Gastroesophageal sphincter (tissue), 4 donors: ENCODE data around the gene SUPT3H. TPM values are rescaled to one million over a fixed set of nuclear protein-coding genes. Genes with fewer than 3 reads are reported as not detected.

ENCODE experiments used
- ATAC-seq: fragments of 150-250 bp; one replicate; pipeline ENCODE4 v1.9.1; 2016; ENCODE audit warnings: mild to moderate bottlenecking, moderate library complexity
- H3K27ac ChIP-seq, 4 donors: fragments of 200-600 bp; sonication (generic) in 3 of 4; 1 replicate in 3 of 4; 2 replicates in 1 of 4; pipeline ENCODE4 v1.5.1; 2016 to 2019
- H3K27me3 ChIP-seq: fragments of 200-600 bp; sonication (generic); one replicate; pipeline ENCODE4 v1.5.1; 2019
- H3K36me3 ChIP-seq, 2 donors: fragments of 200-600 bp; sonication (generic); one replicate each; pipeline ENCODE4 v1.5.1; 2019; ENCODE audit warnings: control low read depth in 1 of 2
- H3K4me1 ChIP-seq, 3 donors: fragments of 200-600 bp; sonication (generic); 1 replicate in 2 of 3; 2 replicates in 1 of 3; pipeline ENCODE4 v1.5.1; 2016 to 2019; ENCODE audit warnings: control low read depth in 2 of 3
- H3K4me3 ChIP-seq, 2 donors: fragments of 200-600 bp; sonication (generic); one replicate each; pipeline ENCODE4 v1.5.1; 2019; ENCODE audit warnings: mild to moderate bottlenecking in 1 of 2, moderate library complexity in 1 of 2
- H3K9me3 ChIP-seq, 3 donors: fragments of 200-600 bp; sonication (generic); one replicate each; pipeline ENCODE4 v1.5.1; 2017 to 2019; ENCODE audit warnings: control low read depth in 2 of 3
- EP300 ChIP-seq: sonication (generic); formaldehyde crosslinking; IDR thresholded peaks from one replicate; pipeline ENCODE4 v1.6.1; 2017; ENCODE audit warnings: antibody characterized with exemption, mild to moderate bottlenecking
- POLR2A ChIP-seq, 2 donors: fragments of 450-650 bp; IDR thresholded peaks; one replicate each; pipeline ENCODE4 v1.6.1; 2017; ENCODE audit warnings: antibody characterized with exemption in 2 of 2, mild to moderate bottlenecking in 2 of 2, moderate library complexity in 1 of 2
- POLR2AphosphoS5 ChIP-seq: sonication (generic); formaldehyde crosslinking; IDR thresholded peaks from one replicate; pipeline ENCODE4 v1.6.1; 2017; ENCODE audit warnings: antibody characterized with exemption
- WGBS, 2 donors: methylation state at CpG; one replicate each; pipeline ENCODE4 v1.1.5; 2018; ENCODE audit warnings: low coverage in 1 of 2; 5-methylcytosine and 5-hydroxymethylcytosine counted together
- total RNA-seq, 4 donors: library from RNA; depleted of rRNA; stranded (reverse); fragments of >200 nt; gene quantifications; one replicate each; pipeline ENCODE4 v1.1.0, GENCODE V29; 2016
- TF ChIP-seq, protein P1 (sequence below), 4 experiments: fragments of 200-600 bp in 2 of 4; fragments of 450-650 bp in 2 of 4; sonication (generic) in 1 of 4; IDR thresholded peaks; one replicate each; pipeline ENCODE4 v1.5.1; 2017 to 2019; ENCODE audit warnings: antibody characterized with exemption in 4 of 4, mild to moderate bottlenecking in 2 of 4, moderate library complexity in 2 of 4

The SUPT3H gene
- total RNA-seq, 4 donors from 2014 or later = 3.6 to 13.1 (median 7.6) TPM

DNA sequence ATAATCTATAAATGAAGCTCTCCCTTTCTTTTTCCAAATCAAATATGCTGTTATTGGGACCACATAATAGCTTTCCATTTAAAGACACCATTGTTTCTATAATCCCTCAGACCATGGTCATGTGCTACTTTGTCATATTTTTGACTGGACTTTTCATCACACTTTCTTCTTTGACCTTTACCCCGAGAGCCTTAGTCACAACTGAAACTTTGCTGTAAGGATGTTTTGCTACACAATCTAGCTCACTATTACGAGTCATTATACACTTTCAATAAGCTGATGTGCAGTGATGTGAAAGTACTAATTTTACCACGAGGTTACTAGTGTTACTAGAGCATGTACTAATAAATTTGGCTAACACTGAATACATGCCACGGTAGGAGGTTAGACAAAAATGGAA, 416.8 kb downstream of the SUPT3H start:
- WGBS, 2 donors = 80 to 81% methylated on average over 4 of the region's 4 CpGs
- Histone ChIP-seq H3K36me3 (no peaks in the 10 kb centered on the region), H3K27me3 (no peaks in the 10 kb centered on the region), H3K4me3 (no peak overlapping the region), H3K27ac (no peak overlapping the region), H3K9me3 (no peaks in the 10 kb centered on the region), H3K4me1 (no peaks in the 10 kb centered on the region)
- no peak for TF ChIP-seq POLR2A (IDR thresholded peaks at IDR 0.05)
- TF ChIP-seq, protein P1, sequence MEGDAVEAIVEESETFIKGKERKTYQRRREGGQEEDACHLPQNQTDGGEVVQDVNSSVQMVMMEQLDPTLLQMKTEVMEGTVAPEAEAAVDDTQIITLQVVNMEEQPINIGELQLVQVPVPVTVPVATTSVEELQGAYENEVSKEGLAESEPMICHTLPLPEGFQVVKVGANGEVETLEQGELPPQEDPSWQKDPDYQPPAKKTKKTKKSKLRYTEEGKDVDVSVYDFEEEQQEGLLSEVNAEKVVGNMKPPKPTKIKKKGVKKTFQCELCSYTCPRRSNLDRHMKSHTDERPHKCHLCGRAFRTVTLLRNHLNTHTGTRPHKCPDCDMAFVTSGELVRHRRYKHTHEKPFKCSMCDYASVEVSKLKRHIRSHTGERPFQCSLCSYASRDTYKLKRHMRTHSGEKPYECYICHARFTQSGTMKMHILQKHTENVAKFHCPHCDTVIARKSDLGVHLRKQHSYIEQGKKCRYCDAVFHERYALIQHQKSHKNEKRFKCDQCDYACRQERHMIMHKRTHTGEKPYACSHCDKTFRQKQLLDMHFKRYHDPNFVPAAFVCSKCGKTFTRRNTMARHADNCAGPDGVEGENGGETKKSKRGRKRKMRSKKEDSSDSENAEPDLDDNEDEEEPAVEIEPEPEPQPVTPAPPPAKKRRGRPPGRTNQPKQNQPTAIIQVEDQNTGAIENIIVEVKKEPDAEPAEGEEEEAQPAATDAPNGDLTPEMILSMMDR (IDR thresholded peaks at IDR 0.05) = no peak
- ATAC-seq = no peak

DNA sequence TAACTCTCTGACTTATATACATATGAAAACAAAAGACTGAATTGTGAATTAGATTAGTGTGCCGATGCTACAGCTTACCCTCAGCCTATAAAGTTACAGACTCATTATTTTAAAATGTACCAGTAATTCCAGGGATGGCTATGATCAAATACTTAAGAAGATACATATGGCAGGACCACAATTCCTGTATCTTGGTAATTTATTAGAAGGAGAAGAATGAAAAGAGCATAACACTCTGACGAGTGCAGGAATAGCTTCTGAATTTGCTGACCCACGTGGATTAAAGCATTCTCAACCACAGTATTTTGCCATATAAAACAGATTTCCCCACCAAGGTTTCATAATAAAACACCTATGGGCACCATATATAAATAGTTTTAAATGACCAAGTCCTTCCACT, 418.1 kb downstream of the SUPT3H start:
- TF ChIP-seq POLR2AphosphoS5 (no peak), EP300 (no peak), POLR2A (IDR thresholded peaks at IDR 0.05) (no peak)
- TF ChIP-seq, protein P1 (IDR thresholded peaks at IDR 0.05) = no peak
- H3K27me3 ChIP-seq = no peaks in the 10 kb centered on the region
- H3K9me3 ChIP-seq = no peaks in the 10 kb centered on the region
- no peaks in the 10 kb centered on the region for H3K36me3 ChIP-seq
- no peak overlapping the region for H3K4me3 ChIP-seq
- ATAC-seq = no peak
- no peak overlapping the region for H3K27ac ChIP-seq
- 86 to 94% methylated on average over 3 of the region's 3 CpGs for WGBS, 2 donors
- H3K4me1 ChIP-seq = no peaks in the 10 kb centered on the region

DNA sequence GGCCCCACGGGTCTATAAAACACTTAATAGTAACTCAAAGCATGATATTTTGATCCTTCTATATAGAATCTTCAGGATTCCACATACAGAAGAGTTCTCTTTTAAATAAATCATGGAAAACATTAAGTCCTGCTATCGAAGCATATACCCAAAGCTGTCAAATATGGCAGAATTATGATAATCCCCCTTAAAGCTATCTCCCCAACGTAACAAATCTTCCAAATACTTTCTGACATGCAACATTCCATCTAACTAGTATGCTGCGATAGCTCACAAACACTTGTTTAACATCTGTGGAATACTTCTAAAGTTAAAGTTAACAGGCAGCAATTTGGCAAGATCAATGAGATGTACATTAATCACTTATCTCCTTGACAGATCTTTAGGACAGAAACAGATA, 420.6 kb downstream of the SUPT3H start:
- Histone ChIP-seq H3K36me3 (peaks cover 0 to 11% of the 10 kb centered on the region in 2 donors), H3K27ac (no peak overlapping the region), H3K4me3 (no peak overlapping the region), H3K27me3 (no peaks in the 10 kb centered on the region), H3K9me3 (no peaks in the 10 kb centered on the region), H3K4me1 (no peaks in the 10 kb centered on the region)
- TF ChIP-seq POLR2A (IDR thresholded peaks at IDR 0.05) (no peak), EP300 (no peak), POLR2AphosphoS5 (no peak)
- TF ChIP-seq, protein P1 (IDR thresholded peaks at IDR 0.05) = no peak
- 67 to 82% methylated on average over 4 of the region's 4 CpGs for WGBS, 2 donors
- ATAC-seq = no peak

DNA sequence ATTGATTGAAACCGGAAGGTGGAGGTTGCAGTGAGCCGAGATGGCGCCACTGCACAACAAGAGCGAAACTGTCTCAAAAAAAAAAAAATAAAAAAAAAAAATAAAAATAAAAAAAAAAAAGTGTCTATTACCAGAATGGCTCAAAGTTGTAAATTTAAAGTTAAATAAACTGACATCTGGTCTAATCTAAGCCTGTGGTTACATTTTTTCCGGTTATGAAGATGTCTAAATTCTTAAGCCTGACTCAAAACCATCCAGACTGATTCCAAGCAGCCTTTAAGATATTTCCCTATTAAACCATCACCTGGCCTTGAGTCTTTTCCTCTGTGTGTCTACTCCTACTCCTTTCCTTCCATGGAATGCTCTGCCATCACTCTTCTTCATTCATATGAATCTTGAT, 421.3 kb downstream of the SUPT3H start:
- 91 to 100% methylated on average over 1 of the region's 5 CpGs for WGBS, 2 donors
- no peaks in the 10 kb centered on the region for H3K9me3 ChIP-seq
- H3K27ac ChIP-seq = no peak overlapping the region
- no peak for ATAC-seq
- no peak overlapping the region for H3K4me3 ChIP-seq
- H3K27me3 ChIP-seq = no peaks in the 10 kb centered on the region
- peaks cover 0 to 19% of the 10 kb centered on the region in 2 donors for H3K36me3 ChIP-seq
- TF ChIP-seq POLR2A (IDR thresholded peaks at IDR 0.05) (no peak), POLR2AphosphoS5 (no peak), EP300 (no peak)
- TF ChIP-seq, protein P1 (IDR thresholded peaks at IDR 0.05) = no peak
- no peaks in the 10 kb centered on the region for H3K4me1 ChIP-seq

DNA sequence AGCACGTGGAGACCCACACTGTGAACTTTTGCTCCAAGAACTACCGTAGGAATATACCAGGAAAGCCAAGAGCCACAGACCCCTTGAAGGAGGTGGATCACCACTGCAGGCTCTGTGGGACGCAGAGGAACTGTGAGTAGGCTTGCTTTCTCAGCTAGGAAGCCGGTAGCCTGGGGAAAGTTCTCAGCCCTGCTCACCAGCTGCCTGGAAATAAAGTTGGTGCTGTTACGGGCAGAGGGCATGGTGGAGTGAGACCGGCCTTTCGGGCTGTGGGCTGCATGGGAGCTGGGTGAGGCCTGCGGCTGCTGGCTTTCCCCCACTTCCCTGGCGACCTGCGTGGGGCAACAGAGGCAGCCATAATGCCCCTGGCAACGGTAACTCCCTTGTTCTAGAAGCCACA, 422.6 kb downstream of the SUPT3H start:
- no peak for ATAC-seq

More for the DNA sequence above, 422.6 kb downstream of the SUPT3H start:
- WGBS, 2 donors = 92 to 94% methylated on average over 2 to 8 of the region's 11 CpGs
- Histone ChIP-seq H3K9me3 (peaks cover 0 to 8% (median 0%) of the 10 kb centered on the region in 3 donors), H3K27me3 (no peaks in the 10 kb centered on the region), H3K4me3 (no peak overlapping the region), H3K27ac (no peak overlapping the region), H3K4me1 (no peaks in the 10 kb centered on the region), H3K36me3 (peaks cover 0 to 30% of the 10 kb centered on the region in 2 donors)
- TF ChIP-seq POLR2A (IDR thresholded peaks at IDR 0.05) (no peak), EP300 (no peak), POLR2AphosphoS5 (no peak)
- TF ChIP-seq, protein P1 (IDR thresholded peaks at IDR 0.05) = no peak
